Left lung (tissue), 10 donors: ENCODE data around the gene SCD5. TPM values are rescaled to one million over a fixed set of nuclear protein-coding genes. Genes with fewer than 3 reads are reported as not detected.
A peak's percentile ranks its signal among the peaks of the same experiment; 100 is the strongest.

Source experiments
- ATAC-seq: fragments of 200-7000 bp; cut with Tn5 transposase; one replicate; pipeline ENCODE4 v1.9.1; 2020; ENCODE audit warnings: moderate library complexity
- DNase-seq, 4 donors: peaks; one replicate each; pipeline ENCODE4 v3.0.0-alpha.2; 2013 to 2020
- H3K27ac ChIP-seq, 2 donors: fragments of 200-600 bp; sonication (generic) in 1 of 2; one replicate each; pipeline versions ENCODE4 v1.5.0 to v1.8.0; 2020 to 2021
- H3K27me3 ChIP-seq, 2 donors: fragments of 200-600 bp; sonication (generic) in 1 of 2; one replicate each; pipeline versions ENCODE4 v1.5.0 to v1.8.0; 2020 to 2021
- H3K36me3 ChIP-seq, 2 donors: fragments of 200-600 bp; sonication (generic) in 1 of 2; one replicate each; pipeline versions ENCODE4 v1.5.0 to v1.8.0; 2020 to 2021
- H3K4me1 ChIP-seq, 2 donors: fragments of 200-600 bp; one replicate each; pipeline ENCODE4 v1.8.0; 2021
- H3K4me3 ChIP-seq, 2 donors: fragments of 200-600 bp; sonication (generic) in 1 of 2; one replicate each; pipeline versions ENCODE4 v1.5.0 to v1.8.0; 2020 to 2021; ENCODE audit warnings: mild to moderate bottlenecking in 1 of 2
- H3K9me3 ChIP-seq, 2 donors: fragments of 200-600 bp; sonication (generic) in 1 of 2; one replicate each; pipeline versions ENCODE4 v1.5.0 to v1.8.0; 2020 to 2021
- intact Hi-C, 2 donors: fragments of 100-400 bp; cut with DNase I; formaldehyde crosslinking; loops; one replicate each; pipeline versions ENCODE4 v1.11.2 to v1.14.2; 2022
- polyA plus RNA-seq, 6 donors: library from polyadenylated mRNA; unstranded; fragments of 120-200 nt; gene quantifications; one replicate each; pipeline ENCODE4 v1.2.1, GENCODE V29; 2013; ENCODE audit not compliant: insufficient read length in 6 of 6
- total RNA-seq, 2 donors: library from RNA; stranded (reverse); fragmentation: NEBNext Ultra II Directional; extraction: Animal tissue kit (Norgen Biotek cat#: 25700); gene quantifications; one replicate each; pipeline ENCODE4 v1.2.1, GENCODE V29; 2021
- TF ChIP-seq, protein P1 (sequence below), 2 donors: fragments of 200-600 bp; sonication (generic) in 1 of 2; IDR thresholded peaks; one replicate each; pipeline versions ENCODE4 v1.5.0 to v1.8.0; 2021; ENCODE audit warnings: antibody characterized with exemption in 2 of 2
- donor health status: DM: no; HTN: yes; CAD: no.
- donor health status: DM: no; HTN: no; CAD: no.

The SCD5 gene
- total and polyA plus RNA-seq, 8 donors: 12.5 to 41.1 (median 35.0) TPM

DNA sequence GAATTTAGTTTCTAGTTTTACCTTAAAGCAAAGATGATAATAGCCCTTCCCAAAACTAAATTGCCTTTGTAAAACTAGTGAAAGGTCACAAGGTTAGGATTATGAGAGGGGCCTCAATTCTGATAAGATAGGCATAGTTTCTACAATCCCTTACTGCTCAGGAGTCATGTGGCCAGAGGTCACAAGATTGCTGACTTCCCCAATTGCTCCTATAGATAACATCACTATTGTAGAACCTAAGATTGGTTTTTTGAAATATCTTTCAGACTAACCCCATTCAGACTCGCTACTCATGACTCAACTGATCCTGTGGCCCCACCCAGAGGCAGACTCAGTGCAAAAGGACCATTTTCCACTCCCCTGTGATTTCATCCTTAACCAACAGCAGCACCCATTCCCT, 70.3 kb downstream of the SCD5 start:
- TF ChIP-seq, protein P1, sequence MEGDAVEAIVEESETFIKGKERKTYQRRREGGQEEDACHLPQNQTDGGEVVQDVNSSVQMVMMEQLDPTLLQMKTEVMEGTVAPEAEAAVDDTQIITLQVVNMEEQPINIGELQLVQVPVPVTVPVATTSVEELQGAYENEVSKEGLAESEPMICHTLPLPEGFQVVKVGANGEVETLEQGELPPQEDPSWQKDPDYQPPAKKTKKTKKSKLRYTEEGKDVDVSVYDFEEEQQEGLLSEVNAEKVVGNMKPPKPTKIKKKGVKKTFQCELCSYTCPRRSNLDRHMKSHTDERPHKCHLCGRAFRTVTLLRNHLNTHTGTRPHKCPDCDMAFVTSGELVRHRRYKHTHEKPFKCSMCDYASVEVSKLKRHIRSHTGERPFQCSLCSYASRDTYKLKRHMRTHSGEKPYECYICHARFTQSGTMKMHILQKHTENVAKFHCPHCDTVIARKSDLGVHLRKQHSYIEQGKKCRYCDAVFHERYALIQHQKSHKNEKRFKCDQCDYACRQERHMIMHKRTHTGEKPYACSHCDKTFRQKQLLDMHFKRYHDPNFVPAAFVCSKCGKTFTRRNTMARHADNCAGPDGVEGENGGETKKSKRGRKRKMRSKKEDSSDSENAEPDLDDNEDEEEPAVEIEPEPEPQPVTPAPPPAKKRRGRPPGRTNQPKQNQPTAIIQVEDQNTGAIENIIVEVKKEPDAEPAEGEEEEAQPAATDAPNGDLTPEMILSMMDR (IDR thresholded peaks at IDR 0.05): no peak
- intact Hi-C loops: no loop called here

DNA sequence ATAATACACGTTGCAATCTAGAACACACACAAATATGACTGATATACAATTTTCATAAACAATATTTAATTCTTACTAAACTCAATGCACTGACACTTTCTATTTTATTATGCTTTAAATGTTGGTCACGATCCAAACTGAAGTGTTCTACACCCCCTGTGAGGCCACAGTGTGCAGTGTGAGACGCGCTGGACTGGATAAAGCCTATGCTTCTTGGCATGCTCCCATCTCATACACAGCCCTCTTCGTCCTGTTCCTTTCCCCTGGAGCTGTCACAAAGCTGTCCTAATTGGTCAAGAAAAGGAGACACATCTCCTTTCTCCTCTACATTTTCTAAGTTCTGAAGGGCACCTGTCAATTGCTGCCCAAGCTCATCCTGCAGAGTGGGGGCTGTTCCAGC, 72.0 kb downstream of the SCD5 start:
- Histone ChIP-seq H3K27ac (no peak overlapping the region), H3K9me3 (no peaks in the 10 kb centered on the region), H3K27me3 (no peaks in the 10 kb centered on the region), H3K4me1 (no peaks in the 10 kb centered on the region), H3K36me3 (no peaks in the 10 kb centered on the region), H3K4me3 (no peak overlapping the region)
- ATAC-seq: no peak
- intact Hi-C loops: no loop called here
- TF ChIP-seq, protein P1 (IDR thresholded peaks at IDR 0.05): no peak
- DNase-seq: no peak

More for the DNA sequence above, 70.3 kb downstream of the SCD5 start:
- Histone ChIP-seq H3K27ac (no peak overlapping the region), H3K9me3 (no peaks in the 10 kb centered on the region), H3K4me1 (no peaks in the 10 kb centered on the region), H3K36me3 (no peaks in the 10 kb centered on the region), H3K4me3 (no peak overlapping the region), H3K27me3 (no peaks in the 10 kb centered on the region)
- no peak for DNase-seq
- no peak for ATAC-seq

DNA sequence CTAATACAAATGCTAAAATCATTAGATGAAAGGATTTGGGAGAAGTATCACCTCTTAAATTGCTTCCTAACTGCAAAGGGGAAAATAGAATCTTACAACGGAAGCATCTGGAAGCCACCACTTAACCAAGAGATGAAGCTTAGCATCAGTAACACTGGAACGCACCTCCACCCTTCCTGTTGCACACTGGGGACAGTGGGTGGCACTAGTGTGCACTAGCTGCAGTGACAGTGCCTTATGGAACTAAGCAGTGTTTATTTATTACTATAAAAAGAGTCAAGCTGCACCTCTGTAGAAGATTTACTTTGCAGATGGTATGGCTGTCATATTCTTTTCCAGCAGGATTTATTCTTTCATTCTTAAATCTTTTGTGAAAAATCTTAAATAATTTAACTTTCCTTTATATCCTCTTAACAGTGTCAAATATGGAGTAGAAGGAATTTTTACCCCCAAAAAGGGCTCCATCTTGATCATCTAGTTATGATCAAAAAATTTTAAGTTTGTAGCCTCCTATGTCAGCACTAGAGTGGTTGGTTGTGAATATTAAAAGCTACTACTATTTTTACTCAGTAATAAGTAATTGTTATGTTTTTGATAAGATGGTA, 76.7 kb downstream of the SCD5 start:
- DNase-seq (no peak), ATAC-seq (peak; percentile 70)
- Histone ChIP-seq H3K36me3 (no peaks in the 10 kb centered on the region), H3K4me3 (no peak overlapping the region), H3K27me3 (no peaks in the 10 kb centered on the region), H3K4me1 (no peaks in the 10 kb centered on the region), H3K9me3 (no peaks in the 10 kb centered on the region), H3K27ac (no peak overlapping the region)
- TF ChIP-seq, protein P1 (IDR thresholded peaks at IDR 0.05): no peak
- intact Hi-C loops: no loop called here

DNA sequence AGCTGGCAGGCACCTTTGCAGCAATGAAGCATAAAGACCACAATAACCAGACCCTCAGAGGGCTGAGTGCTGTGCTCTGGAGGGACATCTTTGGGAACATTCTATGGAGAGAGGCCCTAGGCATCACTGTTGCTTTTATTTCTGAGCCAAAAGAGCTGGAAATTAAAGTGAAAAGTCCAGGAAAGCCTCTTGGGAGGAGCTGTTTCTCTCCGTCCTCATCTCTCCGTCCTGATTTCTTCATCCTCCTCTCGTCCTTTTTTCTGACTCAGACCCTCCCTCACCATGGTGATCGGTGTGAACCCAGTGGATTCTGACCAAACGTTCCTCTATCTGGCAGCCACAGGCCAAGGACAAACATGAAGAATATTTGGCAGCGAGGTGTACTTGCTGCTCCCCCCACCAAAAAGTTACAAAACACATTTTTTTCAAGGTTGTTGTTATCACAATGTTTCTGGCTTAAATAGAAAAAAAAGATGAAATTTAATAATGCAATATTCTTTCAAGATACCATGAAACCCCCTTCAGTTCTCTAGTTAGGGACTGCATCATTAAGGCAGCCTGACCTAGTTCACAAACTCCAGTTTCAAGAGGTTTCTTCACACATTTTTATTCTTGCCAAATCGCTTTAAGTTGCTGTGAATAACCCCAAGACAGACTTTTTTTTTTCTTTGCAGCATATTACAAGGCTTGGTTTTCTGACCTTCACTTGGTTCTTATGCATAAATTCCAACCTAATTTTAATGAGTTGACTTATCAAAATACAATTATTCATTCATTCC, 80.2 kb downstream of the SCD5 start:
- Histone ChIP-seq H3K4me3 (no peak overlapping the region), H3K27me3 (no peaks in the 10 kb centered on the region), H3K36me3 (no peaks in the 10 kb centered on the region), H3K27ac (no peak overlapping the region), H3K4me1 (peaks cover 0 to 3% of the 10 kb centered on the region in 2 donors), H3K9me3 (no peaks in the 10 kb centered on the region)
- peak; percentile 23 for ATAC-seq
- intact Hi-C loops: no loop called here
- peak in 1 of 4 donors; percentile 33 for DNase-seq
- TF ChIP-seq, protein P1 (IDR thresholded peaks at IDR 0.05): no peak
